GM10266 (cell line): ENCODE results near the gene TOP3A.

ENCODE experiments used
- DNase-seq: peaks from one replicate; pipeline ENCODE4 v3.0.0; 2012; ENCODE audit errors: extremely low spot score
- CTCF ChIP-seq: IDR thresholded peaks from 2 replicates; pipeline ENCODE4 v1.5.1; 2012; ENCODE audit warnings: mild to moderate bottlenecking, low read depth; ENCODE audit not compliant: control insufficient read depth, insufficient read depth; ENCODE audit errors: missing control alignments

The TOP3A gene

GRCh38 chr17:18234853-18235380 is 79.9 kb downstream of the TOP3A start:
- no peak for TF ChIP-seq CTCF
- no peak for DNase-seq

- TF ChIP-seq CTCF = no peak
- no peak for DNase-seq
These were observed 80.8 kb downstream of the TOP3A start for GRCh38 chr17:18233803-18234518.

- no peak for TF ChIP-seq CTCF
- no peak for DNase-seq
These were observed 83.6 kb downstream of the TOP3A start for GRCh38 chr17:18231164-18231563.

GRCh38 chr17:18230288-18231141 is 84.3 kb downstream of the TOP3A start:
- DNase-seq = no peak
- TF ChIP-seq CTCF = no peak

GRCh38 chr17:18229771-18230170 is 85.0 kb downstream of the TOP3A start:
- TF ChIP-seq CTCF = no peak
- no peak for DNase-seq

GRCh38 chr17:18229254-18229653 is 85.5 kb downstream of the TOP3A start:
- no peak for TF ChIP-seq CTCF
- DNase-seq = no peak
